ENCODE results near the gene MCM9.

Gene MCM9

GRCh38 chr6:118764766-118765165 lies 170.2 kb downstream of the MCM9 start:
- DNase-seq: no peak

Data from NCI-H2029 treated with DMSO at 0.1 percent for 48 hours (cell line).